GM19193 (cell line): ENCODE results near the gene SOX21.

ENCODE experiments used
- POLR2A ChIP-seq: IDR thresholded peaks from 4 replicates; pipeline ENCODE4 v1.6.1; 2011; ENCODE audit not compliant: insufficient read depth, insufficient read length; ENCODE audit errors: extremely low read depth

The SOX21 gene

DNA sequence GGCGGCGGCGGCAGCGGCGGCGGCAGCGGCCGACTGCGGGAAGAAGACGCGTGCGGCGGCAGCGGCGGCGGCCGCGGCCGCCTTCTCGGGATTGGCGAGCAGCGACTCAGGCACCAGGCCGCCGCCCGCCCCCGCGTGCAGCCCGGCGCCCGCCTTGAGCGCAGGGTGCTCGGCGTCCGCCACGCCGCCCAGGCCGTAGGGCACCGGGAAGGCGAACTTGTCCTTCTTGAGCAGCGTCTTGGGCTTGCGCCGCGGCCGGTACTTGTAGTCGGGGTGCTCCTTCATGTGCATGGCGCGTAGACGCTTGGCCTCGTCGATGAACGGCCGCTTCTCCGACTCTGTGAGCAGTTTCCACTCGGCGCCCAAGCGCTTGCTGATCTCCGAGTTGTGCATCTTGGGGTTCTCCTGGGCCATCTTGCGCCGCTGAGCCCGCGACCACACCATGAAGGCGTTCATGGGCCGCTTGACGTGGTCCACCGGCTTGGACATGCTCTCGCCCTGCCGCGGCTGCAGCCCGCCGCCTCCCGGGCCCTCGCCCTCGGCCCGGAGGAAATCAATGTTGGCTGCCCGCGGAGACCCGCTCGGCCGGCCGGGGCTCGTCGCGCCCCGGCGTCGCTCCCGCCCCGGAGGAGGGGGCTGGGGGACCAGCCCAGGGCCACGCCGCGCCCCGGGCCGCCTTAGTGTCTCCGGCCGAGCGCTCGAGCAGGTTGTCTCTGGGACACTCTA lies 621 bp downstream of the SOX21 start:
- no peak for TF ChIP-seq POLR2A

DNA sequence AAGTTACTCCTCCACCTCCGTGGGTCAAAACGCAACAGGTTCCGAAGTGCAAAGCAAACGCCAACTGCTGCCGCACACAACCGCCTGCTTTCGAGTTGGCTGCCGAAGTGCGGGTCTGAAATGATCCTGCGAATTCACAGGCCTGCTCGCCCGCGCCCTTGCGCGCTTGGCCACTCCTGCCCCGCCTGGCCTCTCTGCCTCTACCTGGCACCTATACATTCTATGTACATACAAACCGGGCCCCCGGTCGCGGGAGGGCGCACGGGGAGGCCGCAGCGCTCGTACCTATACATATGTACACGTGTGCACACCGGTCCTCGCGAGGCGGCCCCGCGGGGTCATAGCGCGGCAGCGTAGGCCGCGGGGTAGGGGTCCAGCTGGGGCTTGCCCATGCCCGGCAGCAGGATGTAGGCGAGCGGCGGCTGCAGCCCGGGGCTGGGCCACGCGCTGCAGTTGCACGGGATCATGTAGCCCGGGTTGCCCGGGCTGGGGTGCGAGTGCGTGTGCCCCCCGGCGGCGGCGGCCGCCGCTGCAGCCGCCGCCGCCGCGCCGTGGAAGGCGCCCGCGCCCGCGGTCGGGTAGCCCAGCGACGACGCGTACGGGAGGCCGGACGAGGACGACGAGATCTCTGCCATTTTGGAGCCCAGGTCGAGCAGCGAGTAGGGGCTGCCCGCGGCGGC lies 1.3 kb downstream of the SOX21 start:
- no peak for TF ChIP-seq POLR2A

DNA sequence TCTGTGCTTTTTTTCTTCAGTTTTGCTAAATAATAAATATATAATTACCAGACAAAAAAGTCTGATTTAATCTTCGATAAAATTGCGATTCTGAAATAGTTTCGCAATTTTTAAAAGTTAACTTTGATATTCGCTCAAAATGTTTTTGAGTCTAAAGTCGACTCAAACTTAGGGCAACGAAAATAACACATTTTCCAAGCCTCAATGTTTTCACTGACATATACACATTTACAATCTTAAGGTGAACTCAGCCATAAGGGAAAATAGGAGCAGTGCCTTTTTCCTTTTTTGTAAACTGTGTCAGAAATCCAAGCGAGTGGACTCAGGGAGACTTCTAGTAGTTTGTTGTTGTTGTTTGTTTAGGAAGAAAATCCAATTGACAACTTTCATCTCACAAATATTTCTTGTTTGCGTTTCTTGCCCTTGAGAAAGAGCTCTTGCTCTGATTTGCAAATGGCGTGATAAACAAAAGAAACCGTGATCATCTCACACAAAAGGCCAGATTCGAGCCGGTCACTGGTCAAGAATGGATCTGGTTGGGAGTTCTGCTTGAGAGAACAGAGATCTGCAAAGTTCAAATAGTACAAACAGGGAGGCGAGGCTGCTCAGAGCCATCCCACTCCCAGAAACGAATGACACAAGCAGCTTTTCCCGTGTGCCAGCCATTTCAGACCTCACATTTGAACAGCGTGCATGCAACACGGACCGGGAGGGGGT lies 2.1 kb downstream of the SOX21 start:
- no peak for TF ChIP-seq POLR2A

DNA sequence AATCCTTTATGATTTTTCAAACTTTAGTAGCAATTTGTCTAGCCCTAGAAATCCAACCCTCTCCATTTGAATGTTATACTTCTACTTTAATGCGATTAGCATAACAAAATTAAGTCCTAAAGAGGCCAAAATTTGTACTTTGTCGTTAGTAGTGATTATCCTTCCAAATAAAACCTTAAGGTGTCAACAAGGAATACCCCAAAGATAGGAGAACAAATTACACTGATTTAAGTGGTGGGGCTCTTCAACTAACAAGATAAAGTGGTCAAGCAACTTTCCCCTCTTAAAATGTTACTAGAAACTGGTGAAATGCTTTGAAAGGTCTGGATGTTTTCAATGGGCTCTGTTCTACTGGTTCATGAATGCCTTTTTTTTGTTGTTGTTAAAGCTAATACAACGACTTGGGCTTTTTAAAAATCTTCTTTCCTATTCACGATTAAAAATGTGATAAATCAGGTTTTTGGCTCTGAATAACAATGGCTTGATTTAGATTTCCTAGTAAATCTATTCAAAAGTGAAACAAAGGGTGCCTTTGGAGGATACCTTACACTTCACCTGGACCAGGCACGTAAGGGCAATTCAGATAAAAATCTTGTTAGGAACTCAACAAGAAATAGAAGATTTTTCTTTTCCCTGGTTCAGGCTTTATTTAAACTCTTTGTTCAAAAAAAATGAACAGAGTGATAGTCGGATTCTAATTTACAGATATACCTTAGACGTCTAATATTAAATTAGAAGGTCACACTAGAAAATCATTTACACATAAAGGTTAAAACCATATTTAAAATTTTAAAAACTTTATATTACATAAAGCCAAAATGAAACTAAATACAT lies 3.1 kb downstream of the SOX21 start:
- no peak for TF ChIP-seq POLR2A

DNA sequence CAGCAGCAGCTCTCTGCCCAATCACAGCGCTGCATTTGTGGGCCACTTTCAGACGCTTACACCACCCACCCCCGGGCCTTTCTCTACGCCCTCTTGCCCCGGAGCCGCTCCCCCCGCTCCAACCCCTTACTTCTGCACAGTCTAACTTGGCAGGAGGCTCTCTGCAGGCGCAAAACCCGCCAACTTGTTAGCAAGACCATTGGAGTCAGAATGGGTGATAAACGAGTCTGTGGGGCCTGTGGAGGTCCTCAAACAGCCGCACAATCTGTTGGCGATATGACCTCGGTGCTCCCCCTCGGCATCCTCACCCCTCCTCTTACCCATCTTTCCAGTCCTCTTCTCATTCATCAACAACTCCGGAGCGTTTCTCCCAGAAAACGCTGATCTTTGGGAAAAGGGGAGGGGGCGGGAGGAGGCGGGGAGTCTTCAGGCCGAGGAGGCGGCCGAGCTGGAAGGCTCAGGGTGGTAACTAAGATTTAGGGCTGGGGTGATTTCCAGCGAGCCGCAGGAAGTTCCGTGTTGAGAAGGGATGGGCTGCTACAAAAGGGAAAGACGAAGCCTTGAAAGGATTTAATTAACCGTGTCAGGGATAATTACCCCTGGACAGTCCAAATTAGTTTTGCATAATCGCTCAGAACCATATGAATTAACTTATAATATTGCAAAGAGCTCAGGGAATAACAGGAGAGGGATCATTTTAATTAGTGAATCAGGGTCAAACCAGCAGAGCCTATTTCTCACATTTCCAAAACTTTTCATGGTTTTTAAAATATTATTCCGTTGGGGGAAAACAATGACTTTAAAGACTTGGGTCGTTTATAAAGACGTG lies 4.1 kb downstream of the SOX21 start:
- no peak for TF ChIP-seq POLR2A

DNA sequence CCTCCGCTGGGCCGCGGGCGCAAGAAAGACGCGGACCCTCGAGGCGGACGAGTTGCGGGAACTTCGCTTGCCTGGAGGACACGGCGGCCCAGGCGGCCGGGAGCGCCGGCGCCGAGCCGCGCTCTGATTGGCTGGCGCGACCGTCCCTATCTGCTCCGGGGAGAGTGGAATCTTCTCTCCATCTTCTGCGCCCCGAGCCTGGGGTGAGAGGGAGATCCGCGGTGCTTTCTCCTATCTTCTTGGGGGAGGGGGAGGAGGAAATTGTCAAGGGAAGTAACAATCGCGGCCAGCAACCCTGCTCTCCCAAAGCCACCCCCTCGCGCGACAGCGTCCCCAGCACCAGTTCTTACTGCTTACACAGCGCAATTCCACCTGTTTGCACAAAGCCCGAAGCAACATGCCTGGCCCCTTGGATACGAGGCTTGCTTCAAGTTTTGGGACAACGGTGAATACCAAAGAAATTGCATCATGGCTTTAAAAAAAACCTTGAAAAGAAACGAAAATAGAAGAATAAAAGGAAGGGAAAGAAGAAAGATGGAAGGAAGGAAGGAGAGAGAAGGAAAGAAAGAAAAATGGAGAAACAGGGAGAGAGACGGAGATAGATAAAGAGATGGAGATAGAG lies 4.8 kb downstream of the SOX21 start:
- no peak for TF ChIP-seq POLR2A

DNA sequence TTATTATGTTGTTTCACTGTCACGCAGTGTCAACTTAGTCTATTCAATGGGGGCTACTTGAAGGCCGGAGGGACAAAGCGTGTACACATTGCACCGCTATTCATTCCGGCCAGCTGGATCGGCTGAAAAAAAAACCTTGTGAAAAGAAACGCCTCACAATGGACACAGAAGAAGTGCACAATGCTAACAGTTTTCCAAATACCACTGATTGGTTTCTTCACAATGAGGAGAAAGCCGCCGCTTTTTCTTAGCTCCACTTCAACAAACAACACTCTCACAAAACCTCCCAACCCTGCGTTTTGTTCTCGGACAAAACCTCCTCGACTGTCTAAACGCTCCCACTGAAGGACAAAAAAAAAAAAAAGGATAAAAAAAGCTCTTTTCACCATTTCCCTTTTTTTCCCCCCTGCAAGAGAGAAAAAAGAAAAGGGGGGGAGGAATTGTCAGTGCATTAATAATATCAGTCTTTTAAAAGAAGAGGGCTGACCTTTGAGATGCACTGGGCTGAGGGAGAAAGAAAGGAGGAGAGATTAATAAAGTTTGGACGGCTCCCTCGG lies 5.4 kb downstream of the SOX21 start:
- TF ChIP-seq POLR2A = no peak

DNA sequence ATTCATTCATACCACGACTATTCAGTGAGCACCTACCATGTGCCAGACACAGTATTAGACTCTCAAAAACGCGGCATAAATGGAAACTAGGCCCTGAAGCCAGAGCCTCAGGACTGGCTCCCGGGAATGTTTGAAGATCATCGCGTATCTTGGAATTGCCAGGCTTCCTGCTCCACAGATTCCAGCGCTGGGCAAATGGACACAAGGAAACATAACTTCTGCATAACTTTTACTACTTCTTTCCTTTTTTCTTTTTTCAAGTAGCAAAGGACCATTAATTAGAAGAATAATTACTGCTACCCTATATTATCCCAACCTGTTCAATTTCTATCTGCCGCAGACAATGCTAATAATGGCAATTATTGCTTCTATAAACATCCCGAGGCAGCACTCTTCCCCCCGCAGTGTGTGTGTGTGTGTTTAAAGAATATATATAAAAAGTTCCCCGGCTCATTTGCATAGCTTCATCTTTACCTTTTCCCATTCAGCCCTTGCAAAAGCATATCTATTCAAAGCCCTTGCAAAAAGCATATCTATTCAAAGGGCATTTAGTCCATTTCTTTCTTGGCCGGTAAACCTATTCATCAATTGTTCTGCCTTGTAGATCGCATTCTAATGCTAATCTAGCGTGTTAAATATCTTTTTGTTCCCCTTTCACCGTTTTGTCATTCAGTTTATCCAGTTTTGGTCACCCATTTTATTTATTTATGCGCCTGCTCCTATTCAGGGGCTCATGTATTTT lies 6.1 kb downstream of the SOX21 start:
- no peak for TF ChIP-seq POLR2A

DNA sequence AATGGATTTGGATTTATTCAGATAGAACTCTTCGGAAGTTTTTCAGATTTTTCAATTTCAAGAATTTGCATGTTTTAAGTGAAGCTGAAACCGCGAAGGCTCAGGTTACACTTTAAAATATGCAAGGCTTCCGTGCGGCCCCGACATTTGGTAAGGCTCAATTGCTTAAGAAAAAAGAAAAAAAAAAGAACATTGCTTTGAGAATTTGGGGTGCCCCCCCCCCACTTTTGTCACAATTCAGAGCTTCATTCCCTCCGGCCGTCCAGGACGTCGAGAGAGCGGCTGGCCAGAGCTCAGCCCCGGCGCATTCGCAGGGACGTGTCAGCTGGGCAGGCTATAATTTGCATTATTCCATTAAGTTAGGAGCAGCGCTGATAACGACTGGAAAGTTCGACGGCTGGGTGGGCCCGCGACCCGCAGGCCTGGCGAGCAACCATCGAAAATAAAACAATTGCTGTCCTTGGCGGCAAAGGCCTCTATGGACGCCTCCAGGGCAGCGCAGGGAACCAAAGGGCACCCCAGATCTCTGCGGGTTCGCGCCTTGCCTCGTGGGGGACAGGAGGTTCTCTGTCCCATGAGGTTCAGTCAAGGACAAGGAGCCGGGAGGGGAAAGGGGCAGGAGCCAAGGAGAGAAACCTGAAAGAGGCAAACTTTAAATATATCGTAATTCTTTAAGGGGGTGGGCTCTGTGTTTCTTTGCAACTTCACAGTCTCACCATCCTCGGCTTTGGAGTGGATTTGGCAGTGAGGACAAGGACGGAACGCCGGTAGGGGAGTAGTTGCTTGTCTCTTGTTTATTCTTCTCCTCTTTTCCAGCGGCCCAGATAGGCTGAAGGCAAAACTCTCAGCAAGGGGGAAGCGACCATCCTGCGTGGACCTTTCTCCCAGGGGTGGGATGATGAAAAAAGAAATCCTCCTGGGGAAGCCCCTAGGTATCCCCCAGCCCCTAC lies 7.0 kb downstream of the SOX21 start:
- no peak for TF ChIP-seq POLR2A

DNA sequence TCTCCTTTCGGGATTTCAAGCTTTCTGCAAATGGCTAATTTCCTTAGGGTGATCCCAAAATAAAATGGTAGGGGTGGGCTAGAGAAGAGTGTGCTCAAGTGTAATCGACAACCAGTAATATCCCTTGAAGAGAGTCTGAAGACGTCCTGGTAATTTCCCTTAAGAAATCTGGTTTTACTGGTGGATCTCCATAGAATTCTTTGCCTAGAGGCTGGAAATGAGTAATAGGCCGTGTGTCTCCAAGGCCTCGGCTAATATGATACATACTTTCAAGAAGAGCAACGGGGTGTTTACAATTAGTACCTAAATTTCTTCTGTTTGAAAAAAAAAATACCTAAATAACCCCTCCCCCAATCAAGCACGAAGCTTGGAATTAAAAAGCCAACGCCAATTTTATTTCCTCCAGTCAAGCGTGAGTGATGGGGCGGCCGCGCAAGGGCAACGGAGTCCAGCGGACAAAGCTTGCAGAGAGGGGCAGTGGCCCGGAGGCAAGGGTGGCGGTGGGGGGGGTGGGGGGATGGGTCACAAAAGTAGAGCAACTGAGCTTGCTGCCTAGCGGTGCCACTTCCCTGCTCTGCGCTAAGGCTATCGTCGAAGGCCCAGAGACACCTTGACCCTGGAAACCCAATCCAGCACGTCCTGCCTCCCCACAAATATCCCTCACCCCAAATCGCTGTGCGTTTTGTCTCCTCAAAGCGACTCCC lies 7.8 kb downstream of the SOX21 start:
- no peak for TF ChIP-seq POLR2A

DNA sequence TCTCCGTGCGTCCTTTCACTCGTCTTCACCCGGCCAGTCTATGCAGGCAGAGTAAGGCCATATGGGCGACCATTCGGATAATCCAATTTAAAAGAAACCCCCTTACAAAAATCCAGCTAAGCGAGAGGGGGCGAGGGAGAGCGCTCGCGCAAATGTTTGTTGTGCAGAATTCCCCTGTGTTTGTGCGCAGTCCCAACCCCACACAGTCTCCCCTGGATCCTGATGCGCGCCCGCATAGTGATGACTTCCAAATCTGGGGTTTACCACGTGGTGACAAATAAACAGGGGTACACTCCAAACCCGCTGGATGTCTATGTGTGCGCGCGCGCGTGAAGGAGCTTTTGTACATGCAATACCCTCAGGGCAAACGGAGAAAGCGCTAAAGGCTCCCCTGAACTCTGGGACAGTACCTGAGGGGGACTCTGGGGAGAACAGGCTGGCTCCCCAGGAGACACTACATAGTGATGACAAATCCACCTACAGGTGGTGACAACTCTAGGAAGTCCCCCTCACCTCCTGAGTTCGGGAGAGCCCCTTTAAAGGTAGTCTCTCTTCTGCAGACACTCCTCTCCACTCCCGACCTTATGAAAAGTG lies 8.5 kb downstream of the SOX21 start:
- TF ChIP-seq POLR2A = no peak

DNA sequence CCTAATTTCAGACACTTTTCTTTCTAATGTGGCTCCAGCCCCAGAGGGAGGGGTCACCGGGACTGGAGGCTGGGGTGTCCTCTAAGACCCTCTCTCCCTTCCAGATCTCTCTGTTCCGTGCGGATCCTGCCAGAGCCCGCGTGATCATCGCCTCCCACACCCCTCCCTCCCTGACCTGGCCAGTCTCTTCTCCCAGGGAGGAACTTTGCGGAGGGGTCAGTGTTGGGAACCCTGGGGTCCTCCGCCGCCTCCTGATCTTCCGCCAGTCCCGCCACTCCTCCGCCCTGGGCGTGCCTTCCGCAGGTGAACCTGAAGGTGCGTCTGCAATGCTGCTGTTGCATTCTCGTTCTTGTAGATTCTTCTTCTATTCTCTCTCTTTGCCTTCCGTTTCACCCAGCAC lies 9.1 kb downstream of the SOX21 start:
- TF ChIP-seq POLR2A = no peak
